ENCODE results near the gene SOX5. TPM values are rescaled to one million over a fixed set of nuclear protein-coding genes. Genes with fewer than 3 reads are reported as not detected.

SOX5 gene
- total and polyA plus RNA-seq, 12 donors = 0.17 to 4.3 (median 2.4) TPM

GRCh38 chr12:23704992-23705943 lies 244.2 kb downstream of the SOX5 start:
- intact Hi-C loops (cut with DNase I) = no loop called here
- WGBS, 2 donors = 67 to 68% methylated on average over 6 of the region's 6 CpGs
- TF ChIP-seq, protein P1, sequence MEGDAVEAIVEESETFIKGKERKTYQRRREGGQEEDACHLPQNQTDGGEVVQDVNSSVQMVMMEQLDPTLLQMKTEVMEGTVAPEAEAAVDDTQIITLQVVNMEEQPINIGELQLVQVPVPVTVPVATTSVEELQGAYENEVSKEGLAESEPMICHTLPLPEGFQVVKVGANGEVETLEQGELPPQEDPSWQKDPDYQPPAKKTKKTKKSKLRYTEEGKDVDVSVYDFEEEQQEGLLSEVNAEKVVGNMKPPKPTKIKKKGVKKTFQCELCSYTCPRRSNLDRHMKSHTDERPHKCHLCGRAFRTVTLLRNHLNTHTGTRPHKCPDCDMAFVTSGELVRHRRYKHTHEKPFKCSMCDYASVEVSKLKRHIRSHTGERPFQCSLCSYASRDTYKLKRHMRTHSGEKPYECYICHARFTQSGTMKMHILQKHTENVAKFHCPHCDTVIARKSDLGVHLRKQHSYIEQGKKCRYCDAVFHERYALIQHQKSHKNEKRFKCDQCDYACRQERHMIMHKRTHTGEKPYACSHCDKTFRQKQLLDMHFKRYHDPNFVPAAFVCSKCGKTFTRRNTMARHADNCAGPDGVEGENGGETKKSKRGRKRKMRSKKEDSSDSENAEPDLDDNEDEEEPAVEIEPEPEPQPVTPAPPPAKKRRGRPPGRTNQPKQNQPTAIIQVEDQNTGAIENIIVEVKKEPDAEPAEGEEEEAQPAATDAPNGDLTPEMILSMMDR (IDR thresholded peaks at IDR 0.05) = no peak
- no peaks in the 10 kb centered on the region for H3K9me3 ChIP-seq
- DNase-seq (no peak), ATAC-seq (no peak)
- no peaks in the 10 kb centered on the region for H3K36me3 ChIP-seq
- no peak overlapping the region for H3K27ac ChIP-seq
- H3K4me3 ChIP-seq = no peak overlapping the region
- no peaks in the 10 kb centered on the region for H3K4me1 ChIP-seq
- H3K27me3 ChIP-seq = no peaks in the 10 kb centered on the region

DNA sequence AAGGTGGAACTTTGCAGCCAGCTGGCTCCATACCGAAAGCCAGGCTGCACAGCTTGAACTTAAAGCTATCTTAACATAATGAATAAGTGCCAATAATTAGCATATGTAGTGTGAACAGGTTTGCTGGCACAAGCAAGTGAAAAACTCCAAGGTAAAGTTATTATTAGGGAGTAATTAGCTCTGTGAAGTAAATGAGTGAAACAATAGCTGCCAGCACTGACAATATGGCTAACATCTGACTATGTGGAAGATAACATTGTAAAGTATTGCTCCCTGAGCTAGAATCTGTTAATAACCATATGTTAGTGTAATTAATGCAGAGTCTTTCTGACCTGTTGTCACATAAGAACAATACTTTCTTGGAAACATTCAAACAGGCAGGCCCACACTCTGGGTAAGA lies 246.4 kb downstream of the SOX5 start:
- H3K27ac ChIP-seq = no peak overlapping the region
- DNase-seq (no peak), ATAC-seq (no peak)
- no peaks in the 10 kb centered on the region for H3K36me3 ChIP-seq
- 68 to 71% methylated on average over 1 of the region's 1 CpG for WGBS, 2 donors
- intact Hi-C loops (cut with DNase I) = no loop called here
- TF ChIP-seq, protein P1 (IDR thresholded peaks at IDR 0.05) = no peak
- H3K4me1 ChIP-seq = no peaks in the 10 kb centered on the region
- no peaks in the 10 kb centered on the region for H3K27me3 ChIP-seq
- H3K9me3 ChIP-seq = peaks cover 0 to 5% (median 0%) of the 10 kb centered on the region in 11 donors
- no peak overlapping the region for H3K4me3 ChIP-seq

DNA sequence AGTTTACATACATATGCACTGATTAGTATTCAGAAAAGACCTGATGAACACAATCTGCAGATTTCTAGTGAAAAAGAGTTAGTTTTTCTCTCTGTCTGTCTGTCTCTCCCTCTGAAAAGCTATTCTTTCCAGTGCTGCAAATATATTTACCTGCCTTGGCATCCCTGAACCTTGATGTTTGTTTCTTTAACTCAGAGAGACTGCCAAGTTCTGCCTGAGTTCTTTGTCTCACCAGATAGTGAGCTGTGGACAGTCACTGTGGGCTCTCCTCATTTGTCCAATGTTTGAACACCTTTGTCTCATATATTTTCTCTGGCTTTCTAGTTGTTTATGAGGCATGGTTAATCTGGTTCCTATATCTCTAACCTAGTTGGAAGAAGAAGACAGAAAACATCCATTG lies 250.4 kb downstream of the SOX5 start:
- H3K4me1 ChIP-seq = no peaks in the 10 kb centered on the region
- intact Hi-C loops (cut with DNase I) = no loop called here
- H3K27ac ChIP-seq = no peak overlapping the region
- no peaks in the 10 kb centered on the region for H3K36me3 ChIP-seq
- no peak for DNase-seq
- TF ChIP-seq, protein P1 (IDR thresholded peaks at IDR 0.05) = no peak
- ATAC-seq = no peak
- no peak overlapping the region for H3K4me3 ChIP-seq
- H3K9me3 ChIP-seq = peaks cover 0 to 29% (median 4%) of the 10 kb centered on the region in 11 donors
- H3K27me3 ChIP-seq = no peaks in the 10 kb centered on the region

GRCh38 chr12:23694920-23695319 lies 254.6 kb downstream of the SOX5 start:
- no peaks in the 10 kb centered on the region for H3K4me1 ChIP-seq
- no peak for DNase-seq
- TF ChIP-seq, protein P1 (IDR thresholded peaks at IDR 0.05) = no peak
- no peaks in the 10 kb centered on the region for H3K36me3 ChIP-seq
- intact Hi-C loops (cut with DNase I) = no loop called here
- WGBS, 2 donors = 94 to 98% methylated on average over 2 of the region's 2 CpGs
- ATAC-seq = no peak
- H3K27ac ChIP-seq = no peak overlapping the region
- H3K9me3 ChIP-seq = peaks cover 0 to 30% (median 8%) of the 10 kb centered on the region in 11 donors
- no peak overlapping the region for H3K4me3 ChIP-seq
- H3K27me3 ChIP-seq = no peaks in the 10 kb centered on the region

Data from heart right ventricle (tissue), 16 donors.